OCI-LY7 (cell line): ENCODE measurements around the gene SLFN12L. TPM values are rescaled to one million over a fixed set of nuclear protein-coding genes. Genes with fewer than 3 reads are reported as not detected.
A peak's percentile ranks its signal among the peaks of the same experiment; 100 is the strongest.

Experiments
- BruUV-seq: library from RNA; stranded (reverse); fragments of 400-500 nt; replicated peaks from 2 replicates; lab custom pipeline; 2021; lab: Mats Ljungman, UMichigan
- CTCF ChIA-PET: fragments of 300-600 bp; sonication (Branson Sonifier 250); formaldehyde crosslinking; loops from one replicate; lab custom pipeline; 2022; ENCODE audit warnings: antibody characterized with exemption; ENCODE audit not compliant: unreplicated experiment; lab: Charles Lee
- POLR2A ChIA-PET: fragments of 300-600 bp; sonication (Branson Sonifier 250); formaldehyde crosslinking; loops from one replicate; lab custom pipeline; 2022; ENCODE audit warnings: antibody characterized with exemption; lab: Charles Lee
- DNase-seq: peaks from one replicate; pipeline ENCODE4 v3.0.0-alpha.2; 2015; ENCODE audit warnings: low spot score
- H2AFZ ChIP-seq: fragments of 200-600 bp; sonication (generic), shearing (Covaris generic); 2 replicates; pipeline ENCODE4 v1.6.1; 2014; ENCODE audit warnings: mild to moderate bottlenecking, antibody characterized with exemption, low read length, moderate library complexity
- H3K27ac ChIP-seq: fragments of 200-600 bp; sonication (generic); 2 replicates; pipeline ENCODE4 v1.5.1; 2014; ENCODE audit warnings: mixed run types, low read depth, mild to moderate bottlenecking, moderate library complexity, low read length, inconsistent platforms; ENCODE audit not compliant: poor library complexity, severe bottlenecking
- H3K36me3 ChIP-seq: fragments of 200-600 bp; sonication (generic); 2 replicates; pipeline ENCODE4 v1.6.1; 2014; ENCODE audit warnings: mild to moderate bottlenecking, antibody characterized with exemption, low read length, moderate library complexity, mixed read lengths; ENCODE audit not compliant: insufficient read depth
- H3K4me1 ChIP-seq: fragments of 200-600 bp; sonication (generic); 2 replicates; pipeline ENCODE4 v1.5.1; 2014; ENCODE audit warnings: mild to moderate bottlenecking, low read length; ENCODE audit not compliant: insufficient read depth, poor library complexity, severe bottlenecking
- H3K4me2 ChIP-seq: fragments of 200-600 bp; sonication (generic); 2 replicates; pipeline ENCODE4 v1.6.1; 2014; ENCODE audit warnings: mild to moderate bottlenecking, low read length
- H3K4me3 ChIP-seq: fragments of 200-600 bp; sonication (generic); 2 replicates; pipeline ENCODE4 v1.5.1; 2014; ENCODE audit warnings: mild to moderate bottlenecking, low read depth, low read length; ENCODE audit not compliant: poor library complexity, severe bottlenecking
- H3K79me2 ChIP-seq: fragments of 200-600 bp; sonication (generic); 2 replicates; pipeline ENCODE4 v1.6.1; 2016; ENCODE audit warnings: low read depth, mild to moderate bottlenecking, low read length, moderate library complexity, mixed read lengths; ENCODE audit not compliant: insufficient read depth
- H3K9me2 ChIP-seq: fragments of 200-600 bp; sonication (generic); 2 replicates; pipeline ENCODE4 v1.6.1; 2016; ENCODE audit warnings: mild to moderate bottlenecking, low read length, mixed read lengths; ENCODE audit not compliant: insufficient read depth
- H3K9me3 ChIP-seq: fragments of 200-600 bp; sonication (generic); 2 replicates; pipeline ENCODE4 v1.6.1; 2014; ENCODE audit warnings: mild to moderate bottlenecking, mixed run types, low read length, mixed read lengths
- H4K20me1 ChIP-seq: fragments of 200-600 bp; sonication (generic); 2 replicates; pipeline ENCODE4 v1.6.1; 2014; ENCODE audit warnings: mild to moderate bottlenecking, antibody characterized with exemption, low read length, moderate library complexity, mixed read lengths; ENCODE audit not compliant: insufficient read depth
- CTCF ChIP-seq: fragments of 200-600 bp; sonication (generic); conservative IDR thresholded peaks from 2 replicates; pipeline ENCODE4 v1.5.1; 2014; ENCODE audit warnings: mild to moderate bottlenecking, antibody characterized with exemption, low read length, moderate library complexity, mixed read lengths
- EZH2phosphoT487 ChIP-seq: fragments of 200-600 bp; sonication (generic); IDR thresholded peaks from 2 replicates; pipeline ENCODE4 v1.6.1; 2018; ENCODE audit warnings: low read depth, borderline replicate concordance, mild to moderate bottlenecking, mixed run types, antibody characterized with exemption, low read length, moderate library complexity, mixed read lengths
- intact Hi-C: fragments of 100-400 bp; cut with micrococcal nuclease; formaldehyde crosslinking; loops from one replicate; pipeline ENCODE4 v1.10.0; 2022; ENCODE audit not compliant: unreplicated experiment
- total RNA-seq, 2 experiments: library from RNA; depleted of rRNA in 1 of 2; stranded (reverse); fragments of >200 nt in 1 of 2; shearing (Covaris generic) in 1 of 2; gene quantifications; 2 replicates each; pipeline ENCODE4 v1.2.3, GENCODE V29; 2014 to 2022

Gene SLFN12L
- total RNA-seq, 2 experiments from 2014 or later = not detected

- Histone ChIP-seq H3K9me3 (no peaks in the 10 kb centered on the region), H3K27ac (no peak overlapping the region), H3K4me1 (peaks cover 19% of the 10 kb centered on the region), H2AFZ (peak overlapping the region; percentile 99), H3K79me2 (no peaks in the 10 kb centered on the region), H3K4me2 (peak overlapping the region; percentile 92), H3K36me3 (no peaks in the 10 kb centered on the region), H3K4me3 (peak overlapping the region; percentile 64), H4K20me1 (no peaks in the 10 kb centered on the region), H3K9me2 (no peaks in the 10 kb centered on the region)
- TF ChIP-seq EZH2phosphoT487 = no peak
- TF ChIP-seq CTCF = no peak
- ChIA-PET CTCF (no interaction called here), POLR2A (no interaction called here)
- no TSS peak for BruUV-seq
- intact Hi-C loops = loop anchor here (5.0 kb wide), 1 partner anchor 206 kb away; no protein-coding TSS in a partner anchor
- no peak for DNase-seq
These were observed 4.0 kb upstream of the SLFN12L start for GRCh38 chr17:35541434-35541833.

DNA sequence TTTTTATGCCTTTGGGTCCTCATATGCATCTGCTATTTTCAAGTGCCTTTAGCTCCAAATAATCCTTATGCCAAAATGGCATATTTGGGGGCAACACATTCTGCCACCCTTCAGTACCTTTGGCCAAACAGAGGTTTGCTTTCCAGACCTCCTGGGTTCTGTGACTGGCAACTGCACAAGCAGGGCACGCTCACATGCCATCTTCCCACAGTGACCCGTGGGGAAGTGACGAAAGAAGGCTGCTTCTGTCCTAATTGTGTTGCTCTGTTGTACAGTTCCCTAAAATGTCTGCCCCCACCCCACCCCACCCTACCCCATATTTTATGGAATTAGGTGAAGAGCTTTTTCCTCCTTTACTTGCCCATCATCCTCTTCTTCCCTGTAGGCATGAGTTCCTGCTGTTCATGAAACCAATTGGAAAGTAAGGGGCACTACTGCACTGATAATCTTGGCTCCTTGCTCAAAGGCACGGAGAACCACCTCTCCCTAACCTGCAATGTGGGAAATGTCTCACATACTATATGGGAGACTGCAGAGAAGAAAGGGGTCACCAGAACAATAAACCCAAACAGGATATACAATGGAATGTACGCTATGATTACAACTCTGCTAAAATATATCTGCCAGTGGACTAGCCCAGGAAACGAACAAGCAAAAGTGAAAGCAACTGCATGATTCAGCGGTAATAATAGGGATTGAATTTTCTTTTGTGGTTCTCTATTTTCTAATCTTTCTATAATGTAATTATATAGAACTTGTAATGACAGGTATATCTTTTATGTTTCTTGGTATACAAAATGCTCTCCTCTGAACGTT lies 3.3 kb upstream of the SLFN12L start:
- Histone ChIP-seq H2AFZ (peak overlapping the region; percentile 99), H4K20me1 (no peaks in the 10 kb centered on the region), H3K4me2 (peak overlapping the region; percentile 92), H3K4me1 (peaks cover 19% of the 10 kb centered on the region), H3K4me3 (peak overlapping the region; percentile 64), H3K9me3 (no peaks in the 10 kb centered on the region), H3K27ac (peak overlapping the region; percentile 25), H3K9me2 (no peaks in the 10 kb centered on the region), H3K79me2 (no peaks in the 10 kb centered on the region), H3K36me3 (no peaks in the 10 kb centered on the region)
- peak; percentile 27 for DNase-seq
- intact Hi-C loops = loop anchor here (5.0 kb wide), 1 partner anchor 207 kb away; no protein-coding TSS in a partner anchor
- ChIA-PET CTCF (no interaction called here), POLR2A (no interaction called here)
- no peak for TF ChIP-seq EZH2phosphoT487
- TF ChIP-seq CTCF = no peak
- no TSS peak for BruUV-seq

DNA sequence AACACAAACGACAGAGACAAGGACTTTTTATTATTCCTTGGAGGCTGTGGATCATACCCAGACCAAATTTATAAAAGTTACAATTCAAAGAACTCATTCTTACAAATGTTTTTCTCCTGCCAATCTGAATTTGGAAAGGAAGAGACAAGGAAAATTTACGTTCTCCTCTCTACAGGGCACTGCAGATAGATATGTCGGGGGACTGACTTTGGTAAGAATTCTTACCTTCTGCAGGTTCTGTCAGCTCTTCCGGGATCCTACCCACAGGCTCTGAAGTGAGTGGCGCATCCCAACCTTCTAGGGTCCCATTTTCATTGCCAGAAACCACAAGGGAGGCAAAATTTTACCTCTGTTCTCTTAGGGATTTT lies 2.2 kb upstream of the SLFN12L start:
- intact Hi-C loops = loop anchor here (2.0 to 10.0 kb wide), 3 partner anchors 208 to 365 kb away; no protein-coding TSS in a partner anchor
- no peaks in the 10 kb centered on the region for H3K9me2 ChIP-seq
- CTCF ChIA-PET = no interaction called here
- DNase-seq = no peak
- no peaks in the 10 kb centered on the region for H3K79me2 ChIP-seq
- H3K4me2 ChIP-seq = peak overlapping the region; percentile 48
- no peaks in the 10 kb centered on the region for H3K9me3 ChIP-seq
- peaks cover 19% of the 10 kb centered on the region for H3K4me1 ChIP-seq
- no TSS peak for BruUV-seq
- no peak overlapping the region for H3K27ac ChIP-seq
- H2AFZ ChIP-seq = peak overlapping the region; percentile 99; the same call in 1 of the 2 replicates
- no peak for TF ChIP-seq EZH2phosphoT487
- no peak; the same call in 1 of the 2 replicates for TF ChIP-seq CTCF
- no peaks in the 10 kb centered on the region for H4K20me1 ChIP-seq
- POLR2A ChIA-PET = no interaction called here
- no peaks in the 10 kb centered on the region for H3K36me3 ChIP-seq
- no peak overlapping the region for H3K4me3 ChIP-seq
